HUES48 (cell line): Measurements from ENCODE around the gene CTU2.

Source experiments
- H3K27ac ChIP-seq: one replicate; pipeline ENCODE4 v1.7.0; 2013; ENCODE audit warnings: low read depth, low read length, inconsistent platforms
- H3K27me3 ChIP-seq: 2 replicates; pipeline ENCODE4 v1.6.1; 2013; ENCODE audit warnings: mild to moderate bottlenecking, low read length; ENCODE audit not compliant: control insufficient read depth, insufficient read depth
- H3K36me3 ChIP-seq: 2 replicates; pipeline ENCODE4 v1.6.1; 2013; ENCODE audit warnings: low read length; ENCODE audit not compliant: control insufficient read depth, insufficient read depth
- H3K4me1 ChIP-seq: 2 replicates; pipeline ENCODE4 v1.6.1; 2013; ENCODE audit warnings: mild to moderate bottlenecking, low read length; ENCODE audit not compliant: control insufficient read depth, insufficient read depth
- H3K4me3 ChIP-seq: 2 replicates; pipeline ENCODE4 v1.5.1; 2013; ENCODE audit warnings: mild to moderate bottlenecking, low read depth, low read length
- H3K9ac ChIP-seq: 2 replicates; pipeline ENCODE4 v1.6.1; 2013; ENCODE audit warnings: mild to moderate bottlenecking, low read depth, low read length, moderate library complexity
- H3K9me3 ChIP-seq: 2 replicates; pipeline ENCODE4 v1.6.1; 2013; ENCODE audit warnings: low read length; ENCODE audit not compliant: control insufficient read depth, insufficient read depth

Gene CTU2

DNA sequence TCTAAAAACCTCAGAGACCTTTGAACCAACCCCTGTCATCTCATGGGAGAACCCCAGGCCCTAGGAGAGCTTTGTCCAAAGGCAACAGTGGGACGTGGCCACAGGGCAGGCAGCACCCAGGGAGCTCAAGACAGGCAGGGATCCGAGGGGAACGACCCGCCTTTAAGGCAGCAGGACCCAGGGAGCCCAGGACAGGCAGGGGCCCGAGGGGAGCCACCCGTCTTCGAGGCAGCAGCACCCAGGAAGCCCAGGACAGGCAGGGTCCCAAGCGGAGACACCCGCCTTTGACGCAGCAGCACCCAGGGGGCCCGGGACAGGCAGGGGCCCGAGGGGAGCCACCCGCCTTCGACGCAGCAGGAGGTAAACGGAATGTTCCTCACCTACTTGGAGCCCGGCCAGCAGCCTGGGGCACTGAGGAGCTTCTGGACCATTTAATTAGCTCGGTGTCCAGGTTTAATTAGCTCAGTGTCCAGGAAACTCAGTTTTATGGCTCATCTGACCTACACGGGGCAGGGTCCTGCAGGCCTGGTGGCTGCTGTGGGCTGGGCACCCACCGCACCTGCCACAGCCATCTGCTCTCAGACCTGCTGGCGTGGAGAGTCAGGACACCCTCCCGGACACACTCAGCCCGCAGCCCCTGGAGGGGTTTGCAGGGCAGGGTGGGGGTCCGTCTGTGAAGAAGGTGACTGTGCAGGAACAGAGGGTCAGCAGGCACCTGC is 54.3 kb downstream of the CTU2 start:
- peak overlapping the region; percentile 67 for H3K27ac ChIP-seq

DNA sequence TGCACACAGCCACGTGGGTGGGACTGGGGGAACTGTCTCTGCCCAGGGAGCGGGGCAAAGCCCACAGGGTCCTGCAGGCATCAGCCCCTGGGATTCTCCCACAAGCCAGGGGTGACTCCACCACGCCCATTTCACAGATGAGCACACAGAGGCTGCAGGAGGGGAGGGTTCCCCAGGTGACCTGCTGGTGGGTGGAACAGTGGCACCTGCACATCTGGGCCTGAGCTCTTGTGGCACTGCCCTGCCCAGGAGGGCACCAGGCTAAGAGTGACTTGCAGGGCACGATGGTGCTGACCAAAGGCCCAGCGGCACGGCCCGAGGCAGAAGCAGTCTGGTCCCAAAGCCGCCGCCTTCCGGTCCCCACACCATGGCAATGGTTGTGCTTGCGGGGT is 54.8 kb downstream of the CTU2 start:
- Histone ChIP-seq H3K4me3 (no peak overlapping the region), H3K27me3 (no peaks in the 10 kb centered on the region), H3K36me3 (no peaks in the 10 kb centered on the region), H3K9me3 (no peaks in the 10 kb centered on the region), H3K9ac (no peak overlapping the region), H3K4me1 (peaks cover 34% of the 10 kb centered on the region), H3K27ac (no peak overlapping the region)

More for the DNA sequence above, 54.3 kb downstream of the CTU2 start:
- H3K4me3 ChIP-seq: no peak overlapping the region
- no peaks in the 10 kb centered on the region for H3K27me3 ChIP-seq
- no peak overlapping the region for H3K9ac ChIP-seq
- H3K36me3 ChIP-seq: no peaks in the 10 kb centered on the region
- H3K4me1 ChIP-seq: peaks cover 34% of the 10 kb centered on the region
- no peaks in the 10 kb centered on the region for H3K9me3 ChIP-seq

DNA sequence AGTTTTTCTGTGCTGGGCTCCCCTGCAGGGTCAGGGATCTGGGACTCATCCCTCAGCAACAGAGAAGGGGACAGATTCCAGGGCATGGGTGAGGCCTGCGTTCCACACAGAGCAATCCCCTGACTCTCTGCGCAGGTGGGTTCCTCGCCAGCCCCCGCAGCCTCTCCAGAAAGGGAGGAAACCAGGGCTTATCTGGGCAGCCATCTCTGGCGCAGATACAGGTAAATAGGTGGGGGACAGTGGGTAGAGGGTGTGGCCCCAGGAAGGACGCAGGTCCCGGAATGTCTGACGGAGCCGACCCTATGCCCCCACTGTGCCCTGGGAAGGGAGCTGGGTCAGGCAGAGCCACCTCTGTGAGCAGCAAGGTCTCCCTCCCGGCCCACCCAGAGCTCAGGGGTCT is 55.5 kb downstream of the CTU2 start:
- Histone ChIP-seq H3K9me3 (no peaks in the 10 kb centered on the region), H3K4me1 (peaks cover 34% of the 10 kb centered on the region)

DNA sequence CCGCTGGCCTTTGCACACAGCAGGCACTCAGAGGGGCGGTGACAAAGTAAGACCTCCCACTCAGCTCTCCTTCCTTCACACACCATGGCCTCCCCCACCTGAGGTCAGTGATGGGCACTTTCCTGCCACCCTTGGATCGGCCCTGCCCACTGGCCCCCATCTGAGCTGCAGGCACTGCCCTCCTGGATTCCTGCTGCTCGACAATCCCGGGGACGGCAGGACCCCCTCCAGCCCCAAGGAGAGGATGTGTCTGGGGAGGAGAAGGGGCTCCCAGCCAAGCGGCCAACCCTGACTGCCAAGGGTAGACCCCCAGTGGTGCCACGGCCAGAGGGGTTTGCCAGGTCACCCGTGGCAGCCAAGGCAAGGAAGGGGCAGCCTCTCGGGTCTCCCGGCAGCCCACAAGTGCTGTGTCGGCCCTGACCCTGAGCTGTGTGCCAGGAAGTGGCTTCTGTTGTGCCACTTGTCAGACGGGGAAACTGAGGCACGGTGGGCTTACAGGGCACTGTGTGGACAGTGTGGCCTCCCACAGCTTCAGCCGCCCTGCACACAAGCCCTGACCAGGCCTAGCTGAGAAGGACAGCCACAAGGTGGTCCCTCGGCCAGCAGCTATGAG is 56.1 kb downstream of the CTU2 start:
- Histone ChIP-seq H3K27ac (no peak overlapping the region), H3K4me3 (no peak overlapping the region), H3K9ac (no peak overlapping the region), H3K4me1 (peaks cover 34% of the 10 kb centered on the region), H3K27me3 (no peaks in the 10 kb centered on the region), H3K36me3 (no peaks in the 10 kb centered on the region), H3K9me3 (no peaks in the 10 kb centered on the region)

More for the DNA sequence above, 55.5 kb downstream of the CTU2 start:
- H3K36me3 ChIP-seq: no peaks in the 10 kb centered on the region
- H3K27me3 ChIP-seq: no peaks in the 10 kb centered on the region
- no peak overlapping the region for H3K9ac ChIP-seq
- no peak overlapping the region for H3K4me3 ChIP-seq
- H3K27ac ChIP-seq: no peak overlapping the region

DNA sequence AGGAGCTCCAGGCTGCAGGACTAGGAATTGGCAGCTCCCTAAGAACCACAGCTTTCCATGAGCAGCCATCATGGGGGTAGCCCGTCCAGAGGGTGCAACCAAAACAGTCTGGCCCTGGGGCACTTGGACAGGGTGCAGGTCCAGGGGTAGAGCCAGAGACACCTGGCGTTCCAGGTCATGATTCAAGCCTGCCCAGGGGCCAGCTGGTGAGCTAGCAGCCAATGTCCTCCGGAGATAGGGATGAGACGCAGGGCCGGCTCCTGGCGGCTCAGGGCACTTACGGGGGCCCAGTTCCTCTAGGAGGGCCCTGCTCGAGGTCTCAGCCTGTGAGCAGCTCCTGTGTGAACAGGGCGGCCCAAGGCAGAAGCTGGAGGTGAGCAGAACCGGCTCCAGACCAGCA is 56.6 kb downstream of the CTU2 start:
- H3K4me1 ChIP-seq: peaks cover 35% of the 10 kb centered on the region
- H3K4me3 ChIP-seq: no peak overlapping the region
- H3K9me3 ChIP-seq: no peaks in the 10 kb centered on the region
- no peaks in the 10 kb centered on the region for H3K27me3 ChIP-seq
- no peaks in the 10 kb centered on the region for H3K36me3 ChIP-seq
- peak overlapping the region; percentile 75 for H3K27ac ChIP-seq
- no peak overlapping the region for H3K9ac ChIP-seq

DNA sequence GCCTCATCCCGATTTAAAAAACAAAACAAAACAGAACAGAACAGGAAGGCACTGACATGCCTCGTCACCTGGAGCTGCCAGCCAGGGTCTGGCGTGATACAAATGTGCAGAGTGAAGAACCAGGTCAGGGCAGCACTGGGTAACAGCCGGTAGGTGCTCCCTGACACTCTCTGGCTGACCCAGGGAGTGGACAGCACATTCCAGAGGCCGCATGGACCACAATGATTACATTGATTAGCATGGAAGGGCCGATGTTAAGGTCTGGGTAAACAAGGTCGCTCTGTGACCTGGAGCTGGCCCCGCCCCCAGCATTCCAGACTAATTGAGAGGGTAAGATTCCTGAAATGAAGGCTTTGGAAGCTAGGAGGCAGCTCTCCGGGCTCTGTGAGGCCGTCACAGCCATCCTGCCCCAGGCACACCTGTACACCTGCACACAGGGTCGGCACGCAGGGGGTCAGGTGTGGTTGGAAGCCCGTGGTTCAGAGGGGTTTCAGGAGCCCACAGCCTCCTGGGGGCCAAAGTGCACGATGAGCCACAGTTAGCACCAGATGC is 57.3 kb downstream of the CTU2 start:
- no peak overlapping the region for H3K9ac ChIP-seq
- H3K27me3 ChIP-seq: no peaks in the 10 kb centered on the region
- H3K9me3 ChIP-seq: no peaks in the 10 kb centered on the region
- H3K36me3 ChIP-seq: no peaks in the 10 kb centered on the region
- H3K4me3 ChIP-seq: no peak overlapping the region
- H3K27ac ChIP-seq: peak overlapping the region; percentile 75
- H3K4me1 ChIP-seq: peaks cover 40% of the 10 kb centered on the region

DNA sequence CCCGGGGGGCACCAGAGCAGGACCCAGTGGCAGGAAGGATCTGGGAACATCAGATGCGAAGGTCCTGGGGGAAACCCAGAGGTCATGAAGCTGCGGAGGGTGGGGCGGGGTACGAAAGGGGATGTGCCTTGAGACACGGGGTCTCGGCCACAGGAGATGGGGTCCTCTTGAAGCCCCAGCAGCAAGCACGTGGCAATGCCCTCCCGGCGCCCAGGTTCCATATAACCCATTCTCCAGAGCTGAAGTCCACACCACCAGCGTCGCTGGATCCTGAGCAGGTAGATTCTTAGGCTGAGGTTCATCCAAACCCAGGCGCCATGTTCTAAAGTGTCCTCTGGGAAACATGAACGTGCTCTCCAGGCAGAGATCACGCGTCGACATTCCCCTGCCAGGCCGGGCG is 57.8 kb downstream of the CTU2 start:
- Histone ChIP-seq H3K9me3 (no peaks in the 10 kb centered on the region), H3K4me1 (peaks cover 37% of the 10 kb centered on the region), H3K27ac (peak overlapping the region; percentile 75), H3K36me3 (no peaks in the 10 kb centered on the region), H3K27me3 (no peaks in the 10 kb centered on the region), H3K4me3 (no peak overlapping the region), H3K9ac (no peak overlapping the region)

DNA sequence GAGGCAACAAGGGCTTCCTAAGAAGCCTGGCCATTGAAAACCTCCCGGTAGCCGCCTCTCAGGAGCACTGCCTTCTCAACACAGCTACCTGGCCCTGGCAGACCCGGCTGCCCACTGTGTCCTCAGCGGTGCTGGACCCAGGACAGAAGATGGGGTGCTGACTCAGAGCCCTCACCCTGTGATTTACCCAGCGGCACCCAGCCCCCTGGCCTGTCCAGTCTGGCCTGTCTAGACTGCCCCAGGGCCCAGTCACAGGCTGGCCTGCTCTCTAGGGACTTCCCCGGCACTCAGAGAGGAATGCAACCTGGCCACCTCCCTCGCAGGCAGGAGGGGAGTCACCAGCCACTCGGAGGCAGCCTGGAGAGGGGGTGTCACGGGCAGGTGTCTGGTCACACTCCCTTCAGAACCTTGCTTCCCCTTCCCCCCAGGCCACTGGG is 58.6 kb downstream of the CTU2 start:
- Histone ChIP-seq H3K4me1 (peaks cover 42% of the 10 kb centered on the region), H3K27ac (no peak overlapping the region), H3K4me3 (no peak overlapping the region), H3K9me3 (no peaks in the 10 kb centered on the region), H3K36me3 (no peaks in the 10 kb centered on the region), H3K27me3 (no peaks in the 10 kb centered on the region), H3K9ac (no peak overlapping the region)
